Endothelial cell of umbilical vein (primary cell): ENCODE measurements around the gene ASIC4.

ENCODE experiments used
- EZH2 ChIP-seq: IDR thresholded peaks from 2 replicates; pipeline ENCODE4 v1.6.1; 2012; ENCODE audit warnings: borderline replicate concordance, low read depth, mild to moderate bottlenecking, moderate library complexity, low read length, inconsistent platforms; ENCODE audit not compliant: severe bottlenecking
- JUN ChIP-seq: IDR thresholded peaks from 2 replicates; pipeline ENCODE4 v1.6.1; 2011; ENCODE audit warnings: borderline replicate concordance, low read depth; ENCODE audit not compliant: insufficient read length, insufficient read depth
- POLR2A ChIP-seq: IDR thresholded peaks from 2 replicates; pipeline ENCODE4 v1.6.1; 2012; ENCODE audit warnings: low read depth, mild to moderate bottlenecking, control low read depth, low read length
- POLR2AphosphoS5 ChIP-seq: IDR thresholded peaks from 2 replicates; pipeline ENCODE4 v1.6.1; 2012; ENCODE audit warnings: low read depth, mild to moderate bottlenecking, control low read depth, low read length, moderate library complexity; ENCODE audit not compliant: insufficient read depth
- TF ChIP-seq, protein P1 (sequence below), 2 donors: IDR thresholded peaks; 1 replicate in 1 of 2; 2 replicates in 1 of 2; pipeline ENCODE4 v1.5.1; 2011; ENCODE audit warnings: low read length in 2 of 2, mild to moderate bottlenecking in 2 of 2, moderate library complexity in 2 of 2, control low read depth in 1 of 2, inconsistent platforms in 1 of 2, low read depth in 1 of 2; ENCODE audit not compliant: insufficient read depth in 1 of 2; ENCODE audit errors: extremely low read depth in 1 of 2
- TF ChIP-seq, protein P2 (sequence below): IDR thresholded peaks from 2 replicates; pipeline ENCODE4 v1.6.1; 2011; ENCODE audit not compliant: insufficient read depth, insufficient read length

GRCh38 chr2:219485201-219485580 is 29.1 kb upstream of the ASIC4 start:
- TF ChIP-seq, protein P1, sequence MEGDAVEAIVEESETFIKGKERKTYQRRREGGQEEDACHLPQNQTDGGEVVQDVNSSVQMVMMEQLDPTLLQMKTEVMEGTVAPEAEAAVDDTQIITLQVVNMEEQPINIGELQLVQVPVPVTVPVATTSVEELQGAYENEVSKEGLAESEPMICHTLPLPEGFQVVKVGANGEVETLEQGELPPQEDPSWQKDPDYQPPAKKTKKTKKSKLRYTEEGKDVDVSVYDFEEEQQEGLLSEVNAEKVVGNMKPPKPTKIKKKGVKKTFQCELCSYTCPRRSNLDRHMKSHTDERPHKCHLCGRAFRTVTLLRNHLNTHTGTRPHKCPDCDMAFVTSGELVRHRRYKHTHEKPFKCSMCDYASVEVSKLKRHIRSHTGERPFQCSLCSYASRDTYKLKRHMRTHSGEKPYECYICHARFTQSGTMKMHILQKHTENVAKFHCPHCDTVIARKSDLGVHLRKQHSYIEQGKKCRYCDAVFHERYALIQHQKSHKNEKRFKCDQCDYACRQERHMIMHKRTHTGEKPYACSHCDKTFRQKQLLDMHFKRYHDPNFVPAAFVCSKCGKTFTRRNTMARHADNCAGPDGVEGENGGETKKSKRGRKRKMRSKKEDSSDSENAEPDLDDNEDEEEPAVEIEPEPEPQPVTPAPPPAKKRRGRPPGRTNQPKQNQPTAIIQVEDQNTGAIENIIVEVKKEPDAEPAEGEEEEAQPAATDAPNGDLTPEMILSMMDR (IDR thresholded peaks at IDR 0.05; ENCODE audit: extremely low read depth in 1 of 2, insufficient read depth in 1 of 2, low read depth in 1 of 2, low read length in 2 of 2) = no peak
- TF ChIP-seq, protein P2, sequence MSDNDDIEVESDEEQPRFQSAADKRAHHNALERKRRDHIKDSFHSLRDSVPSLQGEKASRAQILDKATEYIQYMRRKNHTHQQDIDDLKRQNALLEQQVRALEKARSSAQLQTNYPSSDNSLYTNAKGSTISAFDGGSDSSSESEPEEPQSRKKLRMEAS = no peak
- TF ChIP-seq EZH2 (no peak), POLR2AphosphoS5 (no peak), JUN (no peak), POLR2A (no peak)
